GM18519 (cell line): ENCODE results near the gene TMED10.
"Not testable (repeated sequence)": the region's sequence is repeated elsewhere in the genome, so short reads cannot be mapped to it uniquely, and the experiment has no call there.

Experiments used
- ATAC-seq: cut with Tn5 transposase; IDR thresholded peaks from one replicate; pipeline ENCODE4 v1.9.1; 2021; ENCODE audit warnings: mild to moderate bottlenecking, moderate library complexity; ENCODE audit not compliant: unreplicated experiment, low FRiP score

Gene TMED10

GRCh38 chr14:75132382-75133086 is 43.9 kb downstream of the TMED10 start:
- no peak for ATAC-seq

- no peak for ATAC-seq
These were observed 47.8 kb downstream of the TMED10 start for GRCh38 chr14:75128596-75128990.

DNA sequence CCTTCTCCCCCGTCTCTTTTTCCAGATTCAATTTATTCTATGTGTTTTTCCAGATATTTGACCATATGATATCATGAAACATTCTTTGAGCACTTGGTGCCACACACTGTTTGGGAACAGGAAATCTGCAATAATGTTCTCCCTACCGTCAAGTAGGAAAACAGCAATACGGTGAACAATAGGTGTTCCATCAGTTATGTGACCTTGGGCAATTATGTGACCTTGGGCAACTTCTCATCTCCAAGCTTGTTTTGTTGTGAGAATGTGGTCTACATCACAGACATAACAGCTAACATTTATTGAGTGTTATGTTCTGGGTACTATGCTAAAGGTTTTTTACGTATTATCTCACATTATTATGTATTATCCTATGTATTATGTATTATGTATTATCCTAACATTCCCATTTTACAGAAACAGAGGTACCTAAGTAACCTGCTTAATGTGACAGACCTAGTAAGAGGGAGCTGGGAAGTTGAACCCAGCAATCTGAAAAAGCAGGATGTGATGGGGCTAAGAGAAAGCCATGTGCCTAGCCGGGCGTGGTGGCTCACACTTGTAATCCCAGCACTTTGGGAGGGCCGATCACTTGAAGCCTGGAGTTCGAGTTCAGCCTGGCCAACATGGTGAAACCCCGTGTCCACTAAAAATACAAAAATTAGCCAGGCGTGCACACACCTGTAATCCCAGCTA is 48.4 kb downstream of the TMED10 start:
- ATAC-seq: no peak

DNA sequence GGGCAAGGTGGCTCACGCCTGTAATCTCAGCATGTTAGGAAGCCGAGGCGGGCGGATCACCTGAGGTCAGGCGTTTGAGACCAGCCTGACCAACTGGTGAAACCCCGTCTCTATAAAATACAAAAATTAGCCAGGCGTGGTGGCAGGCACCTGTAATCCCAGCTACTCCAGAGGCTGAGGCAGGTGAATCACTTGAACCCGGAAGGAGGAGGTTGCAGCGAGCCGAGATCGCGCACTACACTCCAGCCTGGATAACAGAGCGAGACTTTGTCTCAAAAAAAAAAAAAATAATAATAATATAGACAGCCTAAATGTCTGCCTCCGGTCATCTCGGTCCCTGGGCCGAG is 49.0 kb downstream of the TMED10 start:
- not testable (repeated sequence) for ATAC-seq

DNA sequence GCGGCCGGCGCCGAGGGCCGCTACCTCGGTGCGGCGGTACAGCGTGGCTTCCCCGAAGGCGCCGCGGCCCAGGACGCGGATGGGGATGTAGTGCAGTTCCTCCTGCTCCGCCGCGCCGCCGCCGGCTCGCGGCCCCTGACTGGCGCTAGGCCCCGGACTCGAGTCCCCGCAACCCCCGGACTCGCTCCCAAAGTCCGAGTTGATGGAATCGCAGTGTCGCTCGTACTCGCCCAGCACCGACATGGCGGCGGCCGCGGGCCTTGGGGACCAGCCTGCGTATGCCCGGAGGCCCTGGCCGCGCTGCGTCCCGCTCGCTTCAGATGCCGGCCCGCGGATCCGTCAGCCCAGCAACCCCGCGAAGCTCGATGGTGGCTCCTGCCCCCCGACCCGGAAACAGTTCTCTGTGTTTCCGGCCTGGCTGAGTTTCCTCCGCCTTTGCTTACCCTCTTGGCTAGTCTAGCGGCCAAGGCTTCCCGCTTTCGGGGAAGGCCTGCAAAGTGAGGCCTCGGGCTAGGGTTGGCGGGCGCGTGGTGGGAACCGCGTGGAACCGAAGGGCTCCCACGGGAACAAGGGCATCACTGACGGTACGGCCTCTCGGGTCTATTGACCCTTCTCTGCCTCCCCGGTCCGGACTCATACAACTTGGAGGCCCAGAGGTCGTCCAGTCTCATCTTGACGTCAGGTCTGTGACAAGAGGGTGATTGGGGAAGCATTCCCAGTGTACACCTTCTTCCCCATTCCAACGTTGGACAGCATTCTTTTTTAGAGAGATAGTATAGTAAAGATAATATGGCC is 49.5 kb downstream of the TMED10 start, which contains the start of gene NEK9:
Gene NEK9, minus strand, starts transcription at position 370 of the 795 bp plus-strand sequence. Its CDS starts 127 bp downstream, at position 243.
- ATAC-seq: no peak

- ATAC-seq: no peak
These were observed 50.3 kb downstream of the TMED10 start for GRCh38 chr14:75126121-75126544.

DNA sequence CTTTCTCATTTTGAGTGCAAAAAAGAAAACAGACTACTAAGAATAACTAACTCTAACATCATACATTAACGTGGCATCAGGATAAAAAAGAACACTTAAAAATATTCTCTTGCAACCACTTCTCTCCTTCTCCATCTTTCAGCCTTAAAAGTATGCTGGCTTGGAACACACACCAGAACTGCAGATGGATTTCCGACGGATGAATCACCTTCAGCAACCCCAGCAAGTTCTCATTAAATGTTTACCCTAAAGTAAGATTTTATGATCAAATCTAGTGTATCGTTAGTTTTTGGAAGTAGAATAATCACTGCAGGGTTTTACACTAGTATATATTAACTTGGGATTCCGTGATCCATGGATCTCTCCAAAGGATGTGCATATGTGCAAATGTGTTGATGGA is 50.8 kb downstream of the TMED10 start:
- no peak for ATAC-seq

- no peak for ATAC-seq
These were observed 52.4 kb downstream of the TMED10 start for GRCh38 chr14:75123991-75124390.

- no peak for ATAC-seq
These were observed 54.9 kb downstream of the TMED10 start for GRCh38 chr14:75121552-75121951.

- ATAC-seq: no peak
These were observed 55.7 kb downstream of the TMED10 start for GRCh38 chr14:75120541-75121291.

DNA sequence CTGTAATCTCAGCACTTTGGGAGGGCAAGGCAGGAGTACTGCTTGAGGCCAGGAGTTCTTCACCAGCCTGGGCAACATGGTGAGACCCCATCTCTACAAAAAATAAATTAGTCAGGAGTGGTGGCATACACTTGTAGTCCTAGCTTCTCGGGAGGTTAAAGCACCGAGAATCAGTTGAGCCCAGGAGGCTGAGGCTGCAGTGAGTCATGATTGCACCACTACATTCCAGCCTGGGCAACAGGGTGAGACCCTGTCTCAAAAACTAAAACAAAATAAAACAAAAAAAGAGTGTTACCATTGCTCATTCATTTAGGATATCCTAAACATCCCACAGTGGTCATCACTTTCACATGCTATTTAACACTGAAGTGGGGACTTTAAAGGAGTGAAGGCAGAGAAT is 57.4 kb downstream of the TMED10 start:
- no peak for ATAC-seq

- no peak for ATAC-seq
These were observed 62.4 kb downstream of the TMED10 start for GRCh38 chr14:75113932-75114539.

DNA sequence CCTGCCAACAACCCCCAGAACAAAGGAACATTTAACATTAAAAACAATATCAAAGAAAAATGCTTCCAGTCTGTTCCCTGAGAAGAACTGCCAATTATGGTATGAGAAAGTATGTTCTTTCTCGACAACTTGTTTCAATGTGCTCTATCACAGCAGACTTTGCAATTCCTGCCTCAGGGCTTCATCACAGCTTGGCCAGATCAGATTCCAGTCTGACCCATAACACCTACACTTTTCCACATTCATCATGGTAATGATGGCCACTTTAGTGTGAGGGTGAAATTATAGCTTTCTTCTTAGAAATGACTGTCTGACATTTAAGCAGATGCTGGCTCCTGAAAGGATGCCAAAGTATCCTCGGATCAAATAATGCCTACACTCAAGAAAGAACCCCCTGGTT is 66.5 kb downstream of the TMED10 start:
- ATAC-seq: no peak

- ATAC-seq: no peak
These were observed 69.2 kb downstream of the TMED10 start for GRCh38 chr14:75107186-75107585.

- ATAC-seq: no peak
These were observed 74.9 kb downstream of the TMED10 start for GRCh38 chr14:75101491-75101890.

DNA sequence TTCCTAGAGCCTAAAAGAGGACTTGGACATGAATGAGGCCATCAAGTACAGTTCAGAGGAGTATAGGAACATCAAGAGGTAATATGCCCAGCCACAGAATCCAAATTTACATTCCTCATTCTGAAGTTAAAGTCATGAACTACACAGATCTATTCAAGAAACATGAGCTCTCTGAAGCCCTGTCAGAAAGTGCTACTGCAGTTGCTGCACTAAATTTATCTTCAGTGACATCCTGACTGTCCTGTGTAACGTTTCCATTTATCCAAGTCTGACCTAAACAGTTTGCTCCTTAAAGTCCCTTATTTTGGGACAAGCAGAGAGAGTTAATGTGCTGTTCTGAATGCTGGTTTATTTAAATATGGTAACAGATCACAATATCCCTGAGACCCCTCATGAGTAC is 77.7 kb downstream of the TMED10 start:
- ATAC-seq: no peak

DNA sequence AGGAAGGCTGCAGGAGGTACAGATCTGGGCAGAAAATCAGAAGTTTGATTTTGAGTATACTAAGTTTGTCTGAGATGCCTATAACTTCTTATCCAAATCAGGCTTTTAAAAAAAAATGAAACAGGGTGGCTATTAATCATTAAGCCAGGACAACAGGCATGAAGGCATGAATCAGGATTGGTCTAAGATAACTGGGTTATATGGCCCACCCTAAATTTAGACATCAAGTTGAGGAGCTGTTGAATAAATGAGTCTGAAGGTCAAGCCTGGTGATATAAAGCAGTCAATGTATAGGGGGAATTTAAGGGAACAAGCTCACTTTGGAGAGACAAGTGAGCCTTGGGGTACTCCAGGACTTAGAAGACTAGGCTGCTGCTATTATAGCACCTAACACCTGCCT is 78.2 kb downstream of the TMED10 start:
- no peak for ATAC-seq

DNA sequence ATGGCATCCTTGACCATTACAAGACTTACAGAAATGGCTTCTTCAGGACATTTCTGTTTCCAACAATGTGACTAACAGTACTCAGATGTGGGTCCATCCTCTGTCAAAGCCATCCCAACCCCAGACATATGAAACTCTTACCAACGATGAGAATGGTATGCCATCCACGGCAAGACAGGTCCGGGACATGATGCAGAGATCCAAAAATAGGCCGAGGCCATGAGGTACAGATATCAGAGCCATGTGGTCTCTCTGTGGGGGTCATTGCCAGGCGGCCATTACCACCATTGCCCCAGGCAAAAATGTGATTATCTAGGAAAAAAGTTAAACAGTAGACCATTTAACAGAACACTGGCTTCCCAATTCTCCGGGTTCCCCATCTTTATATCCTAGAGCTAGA is 79.5 kb downstream of the TMED10 start:
- ATAC-seq: no peak

GRCh38 chr14:75095690-75096089 is 80.7 kb downstream of the TMED10 start:
- no peak for ATAC-seq

GRCh38 chr14:75094896-75095295 is 81.5 kb downstream of the TMED10 start:
- ATAC-seq: no peak
